HG03175 (cell line): ENCODE data around the gene MS4A14.
A peak's percentile ranks its signal among the peaks of the same experiment; 100 is the strongest.
"Not testable (repeated sequence)": the region's sequence is repeated elsewhere in the genome, so short reads cannot be mapped to it uniquely, and the experiment has no call there.

Source experiments
- ATAC-seq: cut with Tn5 transposase; IDR thresholded peaks from one replicate; pipeline ENCODE4 v1.9.1; 2021; ENCODE audit warnings: mild to moderate bottlenecking, moderate library complexity; ENCODE audit not compliant: unreplicated experiment

The MS4A14 gene

GRCh38 chr11:60396382-60396781, at the start of gene MS4A14:
Gene MS4A14 (plus strand): TSS chr11:60396459. CDS start chr11:60396579, 120 bp downstream.
- ATAC-seq, result no peak

DNA sequence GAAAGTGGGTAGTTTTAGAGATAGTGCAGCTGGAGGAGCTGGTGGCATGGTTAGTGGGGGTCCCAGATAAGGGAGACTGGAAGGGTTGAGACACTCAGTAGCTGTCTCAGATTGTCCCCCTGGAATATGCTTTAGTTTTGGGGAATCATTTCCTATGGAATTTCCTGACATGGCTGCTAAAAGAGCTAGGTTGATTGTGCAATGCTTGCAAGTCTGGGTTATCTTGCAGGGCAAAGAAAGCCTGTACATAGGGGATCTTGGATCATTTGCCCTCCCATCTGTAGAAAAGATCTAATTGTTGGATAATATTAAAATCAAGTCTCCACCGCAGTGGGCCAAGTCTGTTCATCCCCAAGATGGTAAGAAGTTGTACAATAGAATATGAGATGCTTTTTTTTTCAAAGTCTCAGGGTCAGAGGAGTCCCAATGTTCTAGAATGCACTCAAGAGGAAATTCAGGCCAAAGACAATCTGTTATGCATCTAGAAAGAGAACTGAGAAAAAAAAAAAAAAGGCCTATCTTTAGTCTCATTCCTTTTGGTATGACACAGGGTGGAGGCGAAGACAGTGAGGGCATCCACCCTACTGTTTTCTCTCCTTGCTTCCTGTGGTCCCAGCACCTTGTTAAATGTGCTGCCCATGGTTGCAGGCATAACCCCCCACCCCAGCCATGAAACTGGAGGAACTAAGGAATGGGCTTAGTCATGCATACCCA, 49.0 kb upstream of the MS4A14 start:
- ATAC-seq, result no peak

DNA sequence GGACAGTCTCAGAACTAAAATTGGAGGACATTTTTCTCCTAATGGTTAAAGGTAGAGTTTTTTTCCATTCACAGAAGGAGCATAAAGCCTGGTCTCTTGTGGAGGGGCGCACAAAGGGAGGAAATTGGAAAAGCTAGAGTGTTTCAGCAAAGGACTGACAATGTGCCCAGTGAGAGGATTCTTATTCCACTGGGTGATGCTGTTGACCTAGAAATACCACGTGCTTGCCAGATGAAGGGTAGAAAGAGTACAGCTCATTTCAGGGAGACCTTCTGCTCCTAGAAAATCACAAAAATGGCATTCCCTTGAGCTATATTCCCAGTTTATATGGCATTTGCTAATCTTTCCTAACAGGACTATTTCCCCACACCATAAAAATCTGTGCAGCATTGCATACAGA, 48.1 kb upstream of the MS4A14 start:
- no peak for ATAC-seq

DNA sequence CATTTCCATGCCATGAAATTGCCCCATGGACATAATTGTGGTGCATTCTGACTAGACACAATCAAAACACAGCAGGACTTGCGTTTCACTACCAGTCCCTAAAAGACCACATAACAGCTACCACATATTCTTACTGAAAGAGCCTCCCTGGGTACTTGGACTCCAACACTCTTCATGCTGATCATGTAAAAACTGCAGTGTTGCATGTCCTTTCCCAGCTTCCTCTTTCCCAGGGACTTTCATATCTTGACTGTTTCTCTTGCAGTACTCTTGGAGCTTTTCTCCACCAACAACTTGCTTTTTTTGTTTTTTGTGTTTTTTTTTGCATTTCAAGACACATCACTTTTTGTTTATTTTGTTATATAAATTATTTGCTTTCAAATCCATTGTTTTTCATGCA, 46.3 kb upstream of the MS4A14 start:
- no peak for ATAC-seq

DNA sequence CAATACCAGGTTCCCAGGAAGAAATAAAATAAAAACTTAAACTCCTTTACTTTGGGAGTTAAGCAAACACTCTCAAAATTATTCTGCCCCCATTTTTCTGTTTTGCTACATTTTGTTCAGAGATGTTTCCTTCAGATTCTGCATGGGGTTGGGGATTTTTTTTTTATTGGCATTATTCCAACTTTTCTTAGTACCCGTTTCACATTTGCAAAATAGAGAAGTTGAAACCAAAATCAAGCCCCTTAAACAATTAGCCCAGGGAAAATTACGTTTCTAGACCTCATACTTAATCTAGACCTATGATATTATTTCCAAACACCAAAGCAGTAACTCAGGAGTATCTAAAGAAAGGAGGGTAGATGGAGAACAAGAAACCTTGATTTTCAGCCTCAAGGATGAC, 38.5 kb upstream of the MS4A14 start:
- ATAC-seq, result no peak

GRCh38 chr11:60360621-60361020, 35.6 kb upstream of the MS4A14 start:
- ATAC-seq, result no peak

- ATAC-seq, result no peak
Measured at GRCh38 chr11:60362241-60362640, 34.0 kb upstream of the MS4A14 start.

DNA sequence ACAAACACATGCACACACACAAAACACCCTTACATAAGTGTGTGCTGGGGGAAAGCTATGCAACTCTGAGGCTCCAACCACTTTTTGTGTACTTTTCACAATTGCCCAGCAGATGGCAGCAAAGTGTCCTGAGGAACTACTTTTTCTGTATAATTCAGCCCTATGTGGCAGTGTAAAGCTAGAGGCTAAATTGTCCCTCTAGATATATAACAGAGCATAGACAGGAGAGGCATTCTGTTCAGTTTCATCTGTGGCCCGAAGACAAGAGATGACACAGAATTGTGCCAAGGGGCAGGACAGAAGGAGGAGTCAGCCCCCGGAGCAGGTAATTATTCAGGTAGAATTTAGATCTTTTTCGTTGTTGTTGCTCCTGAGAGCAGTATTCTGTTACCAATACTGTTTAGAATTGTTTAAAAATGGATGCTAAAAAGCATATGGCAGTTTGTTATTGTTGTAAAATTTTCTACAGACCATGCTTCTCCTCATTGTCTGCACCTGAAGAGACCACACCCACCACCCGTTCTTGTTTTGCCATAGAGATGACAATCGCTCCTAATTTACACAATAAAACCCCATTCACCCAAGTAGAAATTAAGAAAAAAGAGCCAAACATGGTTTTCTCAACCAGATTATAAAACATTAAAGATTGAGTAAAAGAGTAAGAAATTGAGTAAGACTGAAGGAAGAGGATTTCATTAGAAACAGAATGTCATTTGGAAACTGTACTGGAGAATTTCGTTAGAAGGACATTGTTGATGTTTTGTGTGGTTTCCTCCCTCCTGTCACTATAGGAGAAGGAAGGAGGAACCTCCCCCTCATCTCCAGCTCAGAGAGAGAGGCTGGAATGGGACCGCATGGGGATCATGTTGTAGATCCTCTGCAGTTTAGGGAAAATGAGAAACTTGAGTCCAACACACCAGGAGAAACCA, 32.5 kb upstream of the MS4A14 start:
- peak; percentile 73 for ATAC-seq

GRCh38 chr11:60366262-60366904, 29.9 kb upstream of the MS4A14 start:
- ATAC-seq, result not testable (repeated sequence)

- ATAC-seq, result peak; percentile 81
Measured at GRCh38 chr11:60367009-60367408, 29.2 kb upstream of the MS4A14 start.

DNA sequence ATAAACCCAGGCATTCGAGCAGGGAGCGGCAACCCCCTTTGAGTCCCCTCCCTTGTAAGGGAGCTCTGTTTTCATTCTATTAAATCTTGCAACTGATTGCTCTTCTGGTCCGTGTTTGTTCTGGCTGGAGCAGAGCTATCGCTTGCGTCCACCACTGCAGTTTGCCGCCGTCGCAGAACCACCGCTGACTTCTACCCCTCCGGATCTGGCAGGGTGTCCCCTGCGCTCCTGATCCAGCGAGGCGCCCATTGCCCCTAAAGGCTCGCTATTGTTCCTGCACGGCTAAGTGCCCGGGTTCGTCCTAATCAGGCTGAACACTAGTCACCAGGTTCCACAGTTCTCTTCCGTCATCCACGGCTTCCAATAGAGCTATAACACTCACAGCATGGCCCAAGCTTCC, 28.4 kb upstream of the MS4A14 start:
- no peak for ATAC-seq

DNA sequence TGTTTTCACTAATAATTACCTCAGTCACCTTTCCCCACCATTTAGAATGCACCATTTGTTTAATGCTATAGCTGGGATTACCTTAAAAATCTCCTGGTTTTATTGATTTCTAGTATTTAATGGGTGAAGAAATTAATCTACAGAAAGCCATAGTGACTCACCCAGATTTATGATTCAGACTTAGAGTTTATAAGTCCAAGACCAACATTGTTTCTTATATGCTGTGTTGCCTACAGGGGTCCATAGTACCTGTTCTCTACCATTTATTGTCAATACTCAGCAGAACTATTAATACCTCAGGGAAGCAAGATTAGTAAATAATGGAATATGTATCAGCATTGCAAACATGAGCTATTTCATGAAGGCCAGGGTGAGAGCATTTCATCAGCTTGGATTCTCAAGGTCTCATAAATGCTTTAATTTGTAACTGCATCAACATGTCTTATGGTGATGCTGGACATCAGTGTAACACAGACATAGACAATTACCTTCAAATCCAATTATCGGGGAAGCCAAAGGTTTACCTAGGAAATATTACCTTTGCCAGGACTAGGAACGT, 25.9 kb upstream of the MS4A14 start:
- no peak for ATAC-seq

DNA sequence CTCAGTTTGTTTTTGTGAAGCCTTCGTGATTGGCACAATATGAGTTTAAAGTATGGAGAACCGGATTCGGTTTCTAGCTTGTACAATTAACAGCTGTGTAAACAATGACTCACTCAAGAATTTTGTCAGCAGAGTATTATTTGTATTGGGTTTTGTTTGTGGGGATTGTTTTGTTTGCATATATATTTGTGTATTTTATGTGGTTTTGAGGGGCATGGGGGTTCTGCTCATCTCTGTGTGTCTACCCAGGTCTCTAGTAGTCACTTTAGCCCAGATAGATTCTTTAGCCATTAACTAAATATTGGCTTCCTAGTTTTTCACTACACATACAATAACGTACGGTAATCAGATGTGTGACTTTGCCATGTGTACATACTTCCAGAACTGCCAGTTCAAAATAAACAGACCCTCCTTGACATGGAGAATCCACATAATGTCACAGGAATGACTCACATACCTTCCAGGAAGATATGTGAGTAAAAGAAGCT, 25.4 kb upstream of the MS4A14 start:
- ATAC-seq, result no peak

DNA sequence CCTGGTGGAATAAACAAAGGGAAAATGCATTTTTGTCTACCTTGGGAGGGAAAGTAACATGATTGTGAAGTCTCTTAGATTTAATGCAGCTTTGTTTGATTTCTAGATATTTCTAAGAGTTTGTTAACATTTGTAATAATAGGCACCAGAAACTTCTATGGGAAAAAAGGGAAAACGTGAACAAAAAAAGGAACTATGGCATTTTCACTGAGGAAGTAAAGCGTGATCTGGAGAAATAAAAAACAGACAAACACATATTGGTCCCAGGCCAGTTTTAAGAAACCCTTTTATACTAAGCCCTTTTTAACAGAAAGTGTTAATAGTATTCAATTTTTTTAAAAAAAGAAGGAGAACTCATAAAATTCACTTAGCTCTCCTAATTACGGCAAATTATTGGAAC, 24.9 kb upstream of the MS4A14 start:
- ATAC-seq, result no peak

DNA sequence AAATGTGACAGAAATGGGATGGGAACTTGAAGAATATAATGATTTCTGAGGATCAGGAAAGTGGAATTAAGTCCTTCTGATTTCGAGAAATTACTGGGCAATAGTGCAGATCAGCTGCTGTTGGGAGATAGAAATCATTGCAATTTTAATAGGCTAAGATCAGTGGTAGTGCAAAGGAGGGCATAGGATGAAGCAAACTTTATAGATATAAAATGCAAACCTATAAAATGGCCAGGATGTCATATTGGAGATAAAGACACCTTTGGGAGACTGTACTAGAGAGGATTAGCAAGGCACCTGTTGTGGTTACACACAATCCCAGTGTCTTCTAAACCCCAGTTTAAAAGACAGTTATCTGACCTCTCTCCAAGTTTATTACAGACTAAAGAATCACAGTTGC, 24.4 kb upstream of the MS4A14 start:
- ATAC-seq, result no peak

- ATAC-seq, result no peak
Measured at GRCh38 chr11:60372767-60373166, 23.5 kb upstream of the MS4A14 start.

DNA sequence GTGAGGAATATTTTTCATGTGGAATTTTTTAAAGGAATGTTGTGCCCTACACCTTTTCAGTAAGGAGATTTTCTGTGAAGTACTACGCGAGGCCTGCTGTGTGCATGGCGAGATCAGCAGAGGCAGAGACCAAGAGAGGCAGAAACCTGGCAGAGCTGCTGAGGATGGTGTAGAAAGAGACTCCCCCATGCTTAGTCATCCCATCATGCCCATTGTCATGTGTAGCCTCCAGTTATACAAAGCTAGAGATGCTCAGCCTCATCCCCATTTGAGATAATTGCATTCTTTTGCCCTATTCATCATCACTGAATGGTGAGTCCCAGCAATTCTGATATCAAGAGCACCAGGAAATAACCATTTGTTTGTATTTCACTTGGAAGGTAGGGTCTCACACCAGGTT, 20.9 kb upstream of the MS4A14 start:
- no peak for ATAC-seq

DNA sequence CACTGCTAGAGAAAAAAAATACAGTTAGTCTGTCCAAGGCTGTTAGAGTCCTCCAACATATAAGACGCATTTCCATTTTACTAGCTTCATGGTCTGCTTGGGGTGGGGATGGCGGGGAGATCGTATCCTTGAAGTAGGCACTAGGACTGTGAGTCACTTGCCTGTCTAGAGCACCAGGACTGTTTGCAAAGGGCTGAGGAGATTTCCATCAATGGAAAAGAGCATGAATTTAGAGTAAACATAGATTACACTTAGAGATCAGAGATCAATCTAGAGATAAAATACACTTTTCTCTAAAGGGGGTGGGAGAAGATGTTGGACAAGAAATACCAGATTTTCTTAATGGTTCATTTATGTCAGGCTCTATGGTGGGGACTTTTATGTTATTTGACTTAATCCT, 19.7 kb upstream of the MS4A14 start:
- no peak for ATAC-seq

GRCh38 chr11:60377401-60378136, 18.7 kb upstream of the MS4A14 start:
- peak; percentile 54 for ATAC-seq

DNA sequence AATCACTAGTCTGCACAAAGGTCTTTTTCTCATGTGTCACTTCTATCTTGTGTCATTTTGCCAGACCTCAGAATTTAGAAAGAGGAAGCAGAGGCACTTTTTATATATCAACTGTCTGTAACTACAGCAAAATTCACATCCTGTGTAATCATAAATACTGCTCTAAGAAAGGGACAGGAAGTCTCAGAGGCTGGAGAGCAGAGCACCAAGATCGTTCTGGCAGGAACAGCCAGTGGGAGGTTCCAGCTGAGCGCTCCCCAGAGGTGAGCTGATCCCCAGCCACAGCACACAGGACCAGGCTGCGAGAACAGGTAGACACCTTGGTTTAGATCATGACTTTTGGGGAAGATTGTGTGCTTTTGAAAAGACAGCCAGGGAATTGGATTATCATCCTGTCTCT, 17.9 kb upstream of the MS4A14 start, which contains the start of gene MS4A7:
TSS of gene MS4A7 (plus strand) at position 179 of the 400 bp plus-strand sequence. CDS start 4,610 bp downstream, outside the sequence.
- ATAC-seq, result peak; percentile 95
